K562 (cell line): ENCODE measurements around the gene PRKAR1B. TPM values are rescaled to one million over a fixed set of nuclear protein-coding genes. Genes with fewer than 3 reads are reported as not detected.
A peak's percentile ranks its signal among the peaks of the same experiment; 100 is the strongest.

Experiments used
- CREB1 ChIP-seq, 2 experiments: sonication (generic) in 1 of 2; formaldehyde crosslinking in 1 of 2; IDR thresholded peaks; 2 replicates each; pipeline versions ENCODE4 v1.6.1 to v1.8.0; 2012 to 2022; ENCODE audit warnings: inconsistent platforms in 1 of 2, mild to moderate bottlenecking in 1 of 2, missing genetic modification reagents in 1 of 2, moderate library complexity in 1 of 2
- CXXC5 ChIP-seq: fragments of 250-450 bp; sonication (Bioruptor Pico); IDR thresholded peaks from 2 replicates; pipeline ENCODE4 v1.8.0; 2022; ENCODE audit warnings: inconsistent platforms, mild to moderate bottlenecking, moderate library complexity
- E2F4 ChIP-seq: sonication (generic); formaldehyde crosslinking; IDR thresholded peaks from 2 replicates; pipeline ENCODE4 v1.8.0; 2022; ENCODE audit warnings: mild to moderate bottlenecking, low read depth, missing genetic modification reagents
- ELF4 ChIP-seq: fragments of 450-650 bp; formaldehyde crosslinking; IDR thresholded peaks from 2 replicates; pipeline ENCODE4 v1.4.0; 2022; ENCODE audit warnings: missing genetic modification characterization
- FOSL1 ChIP-seq: fragments of 200-800 bp; sonication (Bioruptor generic); conservative IDR thresholded peaks from 2 replicates; pipeline ENCODE4 v1.6.1; 2016; ENCODE audit warnings: missing genetic modification characterization, missing compliant biosample characterization
- GTF2B ChIP-seq: IDR thresholded peaks from 2 replicates; pipeline ENCODE4 v1.6.1; 2011; ENCODE audit not compliant: insufficient read length; ENCODE audit errors: extremely low read depth
- HBP1 ChIP-seq: fragments of 450-650 bp; formaldehyde crosslinking; IDR thresholded peaks from 2 replicates; pipeline ENCODE4 v1.4.0; 2022; ENCODE audit warnings: missing genetic modification characterization
- MBD2 ChIP-seq: sonication (generic); IDR thresholded peaks from 2 replicates; pipeline ENCODE4 v1.6.1; 2016; ENCODE audit warnings: low read depth, borderline replicate concordance
- NR2F6 ChIP-seq: fragments of 450-650 bp; formaldehyde crosslinking; IDR thresholded peaks from 2 replicates; pipeline ENCODE4 v1.4.0; 2020; ENCODE audit warnings: mild to moderate bottlenecking
- RB1 ChIP-seq: fragments of 450-650 bp; IDR thresholded peaks from 2 replicates; pipeline ENCODE4 v1.6.1; 2017; ENCODE audit warnings: low read depth, mild to moderate bottlenecking
- ZBTB1 ChIP-seq: sonication (generic); formaldehyde crosslinking; IDR thresholded peaks from 2 replicates; pipeline ENCODE4 v1.8.1; 2023; ENCODE audit warnings: missing genetic modification reagents, low read depth, mild to moderate bottlenecking, borderline replicate concordance
- ZNF140 ChIP-seq: fragments of 250-450 bp; sonication (Bioruptor Pico); IDR thresholded peaks from 2 replicates; pipeline ENCODE4 v1.8.0; 2021; ENCODE audit warnings: moderate library complexity, mild to moderate bottlenecking, inconsistent platforms
- ZNF143 ChIP-seq: sonication (generic); formaldehyde crosslinking; IDR thresholded peaks from 2 replicates; pipeline ENCODE4 v1.9.0; 2022; ENCODE audit warnings: mild to moderate bottlenecking, missing genetic modification reagents
- ZNF449 ChIP-seq: fragments of 250-450 bp; sonication (Bioruptor Pico); IDR thresholded peaks from 2 replicates; pipeline ENCODE4 v1.8.0; 2022; ENCODE audit warnings: moderate library complexity, mild to moderate bottlenecking, inconsistent platforms
- polyA plus RNA-seq, 8 experiments: library from polyadenylated mRNA; depleted of rRNA in 4 of 8; stranded (reverse) in 5 of 8; unstranded in 3 of 8; fragments of >200 nt; fragmentation: Nextera tagmentation in 2 of 8; fragmentation: Illumina TruSeq in 1 of 8; extraction: Ambion mirVana in 2 of 8; extraction: Trizol in 1 of 8; gene quantifications; 2 replicates each; pipeline versions ENCODE4 v1.2.1 to v1.2.3, GENCODE V29; 2011 to 2014; ENCODE audit warnings: inconsistent platforms in 1 of 8, missing spikeins in 1 of 8
- total RNA-seq, 7 experiments: library from RNA; depleted of rRNA in 6 of 7; stranded (reverse); fragments of >200 nt in 6 of 7; fragmentation: Illumina TruSeq in 2 of 7; extraction: Trizol in 2 of 7; gene quantifications; 2 replicates each; pipeline versions ENCODE4 v1.2.1 to v1.2.3, GENCODE V29; 2011 to 2021; ENCODE audit warnings: low replicate concordance in 1 of 7
- TF ChIP-seq, protein P1 (sequence below): sonication (generic); formaldehyde crosslinking; IDR thresholded peaks from 2 replicates; pipeline ENCODE4 v1.8.0; 2022; ENCODE audit warnings: mild to moderate bottlenecking, missing genetic modification reagents, borderline replicate concordance
- TF ChIP-seq, protein P2 (sequence below): fragments of 450-650 bp; IDR thresholded peaks from 2 replicates; pipeline ENCODE4 v1.6.1; 2017; ENCODE audit warnings: antibody characterized with exemption

The PRKAR1B gene
- total and polyA plus RNA-seq, 9 of the 15 experiments (the other 6 are each of a cell fraction or from before 2014, with no cell fraction given): 0.99 to 30.5 (median 12.7) TPM

DNA sequence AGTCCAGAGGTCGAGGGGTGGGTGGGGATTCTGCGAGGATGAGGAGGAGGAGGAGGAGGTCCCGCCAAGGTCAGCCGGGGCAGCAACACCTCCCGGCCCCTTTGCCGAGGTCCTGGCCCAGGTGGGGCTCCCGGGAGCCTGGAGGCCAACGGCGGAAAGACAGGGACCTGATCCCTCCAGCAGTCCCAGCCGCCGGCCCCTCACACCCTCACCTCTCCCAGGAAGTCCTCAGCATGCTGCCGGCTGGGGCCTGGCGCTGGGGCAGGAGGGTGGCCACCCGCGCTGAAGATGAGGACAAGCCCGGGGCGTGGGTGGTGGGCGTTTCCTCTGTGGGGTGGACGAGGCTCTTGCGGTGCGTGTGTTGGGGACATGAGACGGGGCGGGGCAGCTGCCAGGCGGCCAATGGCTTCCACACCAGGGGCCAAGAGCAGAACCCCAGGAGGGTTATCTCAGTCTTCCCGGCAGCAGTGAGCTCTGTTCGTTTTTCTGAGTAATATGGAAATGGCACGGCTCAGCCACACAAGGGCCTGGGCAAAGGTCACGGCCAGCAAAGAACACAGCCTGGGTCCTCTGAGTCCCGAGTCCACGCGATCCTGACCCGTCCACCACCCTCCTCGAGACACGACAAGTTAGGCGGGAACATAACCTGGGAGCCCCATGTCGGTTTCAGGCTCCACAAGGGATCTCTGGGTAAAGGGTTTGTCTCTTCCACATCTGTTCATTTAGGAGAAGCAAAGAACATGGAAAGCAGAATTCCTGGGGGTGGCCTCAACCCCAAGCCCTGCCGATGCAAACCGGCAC is 124.5 kb downstream of the PRKAR1B start (continued):
- TF ChIP-seq RB1 (peak; percentile 26; the same call in 1 of the 2 replicates), FOSL1 (no peak; the same call in 1 of the 2 replicates), E2F4 (no peak), NR2F6 (CRISPR knock-in tag) (no peak), ZNF140 (no peak), ELF4 (CRISPR knock-in tag) (0 out of 2 replicates have a peak, but pooled peaks have one; percentile 35), CREB1 (IDR thresholded peaks at IDR 0.05) (no peak), CREB1 (CRISPR knock-in tag; IDR thresholded peaks at IDR 0.05) (no peak), ZBTB1 (peak; percentile 84; the same call in 1 of the 2 replicates), ZNF143 (no peak), GTF2B (no peak), HBP1 (no peak), MBD2 (no peak), CXXC5 (peak; percentile 65), ZNF449 (CRISPR knock-in tag) (0 out of 2 replicates have a peak, but pooled peaks have one; percentile 33)
- TF ChIP-seq, protein P1, sequence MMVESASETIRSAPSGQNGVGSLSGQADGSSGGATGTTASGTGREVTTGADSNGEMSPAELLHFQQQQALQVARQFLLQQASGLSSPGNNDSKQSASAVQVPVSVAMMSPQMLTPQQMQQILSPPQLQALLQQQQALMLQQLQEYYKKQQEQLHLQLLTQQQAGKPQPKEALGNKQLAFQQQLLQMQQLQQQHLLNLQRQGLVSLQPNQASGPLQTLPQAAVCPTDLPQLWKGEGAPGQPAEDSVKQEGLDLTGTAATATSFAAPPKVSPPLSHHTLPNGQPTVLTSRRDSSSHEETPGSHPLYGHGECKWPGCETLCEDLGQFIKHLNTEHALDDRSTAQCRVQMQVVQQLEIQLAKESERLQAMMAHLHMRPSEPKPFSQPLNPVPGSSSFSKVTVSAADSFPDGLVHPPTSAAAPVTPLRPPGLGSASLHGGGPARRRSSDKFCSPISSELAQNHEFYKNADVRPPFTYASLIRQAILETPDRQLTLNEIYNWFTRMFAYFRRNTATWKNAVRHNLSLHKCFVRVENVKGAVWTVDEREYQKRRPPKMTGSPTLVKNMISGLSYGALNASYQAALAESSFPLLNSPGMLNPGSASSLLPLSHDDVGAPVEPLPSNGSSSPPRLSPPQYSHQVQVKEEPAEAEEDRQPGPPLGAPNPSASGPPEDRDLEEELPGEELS (CRISPR knock-in tag): no peak
- TF ChIP-seq, protein P2, sequence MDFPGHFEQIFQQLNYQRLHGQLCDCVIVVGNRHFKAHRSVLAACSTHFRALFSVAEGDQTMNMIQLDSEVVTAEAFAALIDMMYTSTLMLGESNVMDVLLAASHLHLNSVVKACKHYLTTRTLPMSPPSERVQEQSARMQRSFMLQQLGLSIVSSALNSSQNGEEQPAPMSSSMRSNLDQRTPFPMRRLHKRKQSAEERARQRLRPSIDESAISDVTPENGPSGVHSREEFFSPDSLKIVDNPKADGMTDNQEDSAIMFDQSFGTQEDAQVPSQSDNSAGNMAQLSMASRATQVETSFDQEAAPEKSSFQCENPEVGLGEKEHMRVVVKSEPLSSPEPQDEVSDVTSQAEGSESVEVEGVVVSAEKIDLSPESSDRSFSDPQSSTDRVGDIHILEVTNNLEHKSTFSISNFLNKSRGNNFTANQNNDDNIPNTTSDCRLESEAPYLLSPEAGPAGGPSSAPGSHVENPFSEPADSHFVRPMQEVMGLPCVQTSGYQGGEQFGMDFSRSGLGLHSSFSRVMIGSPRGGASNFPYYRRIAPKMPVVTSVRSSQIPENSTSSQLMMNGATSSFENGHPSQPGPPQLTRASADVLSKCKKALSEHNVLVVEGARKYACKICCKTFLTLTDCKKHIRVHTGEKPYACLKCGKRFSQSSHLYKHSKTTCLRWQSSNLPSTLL: no peak
